Measurements from ENCODE around the gene CAMTA1. TPM values are rescaled to one million over a fixed set of nuclear protein-coding genes. Genes with fewer than 3 reads are reported as not detected.

Gene CAMTA1
- total RNA-seq, 1 experiment from 2014 or later: 85.2 TPM

- Histone ChIP-seq H3K36me3 (ENCODE audit: insufficient read depth, low read length, poor library complexity, severe bottlenecking) (no peaks in the 10 kb centered on the region), H3K27ac (ENCODE audit: low read depth, low read length, poor library complexity, severe bottlenecking) (no peak overlapping the region), H3K9me3 (ENCODE audit: low read depth, low read length, poor library complexity, severe bottlenecking) (no peaks in the 10 kb centered on the region), H3K4me1 (ENCODE audit: insufficient read depth, low read length, poor library complexity, severe bottlenecking) (no peaks in the 10 kb centered on the region), H3K4me3 (ENCODE audit: low read depth, low read length, poor library complexity, severe bottlenecking) (no peak overlapping the region), H3K27me3 (replicated peaks; ENCODE audit: insufficient read depth, low read depth, low read length, poor library complexity) (peaks cover 43% of the 10 kb centered on the region)
- ChIA-PET POLR2A (ENCODE audit: low non-redundant PET) (no interaction called here), CTCF (no interaction called here)
- TF ChIP-seq CTCF (conservative IDR thresholded peaks at IDR 0.05; ENCODE audit: low read depth, low read length) (no peak), EZH2 (IDR thresholded peaks at IDR 0.05; ENCODE audit: borderline replicate concordance, low read depth, low read length, poor library complexity, severe bottlenecking) (no peak)
- no peak for DNase-seq (ENCODE audit: low spot score)
- intact Hi-C loops (cut with micrococcal nuclease; ENCODE audit: unreplicated experiment): no loop called here
- BruUV-seq (replicated peaks): no TSS peak
Measured at GRCh38 chr1:7621334-7622219, 836.3 kb downstream of the CAMTA1 start.

GRCh38 chr1:7623842-7624241 is 838.6 kb downstream of the CAMTA1 start:
- TF ChIP-seq EZH2 (IDR thresholded peaks at IDR 0.05; ENCODE audit: borderline replicate concordance, low read depth, low read length, poor library complexity, severe bottlenecking) (no peak), CTCF (conservative IDR thresholded peaks at IDR 0.05; ENCODE audit: low read depth, low read length) (no peak)
- intact Hi-C loops (cut with micrococcal nuclease; ENCODE audit: unreplicated experiment): no loop called here
- no peak overlapping the region for H3K4me3 ChIP-seq (ENCODE audit: low read depth, low read length, poor library complexity, severe bottlenecking)
- no peaks in the 10 kb centered on the region for H3K36me3 ChIP-seq (ENCODE audit: insufficient read depth, low read length, poor library complexity, severe bottlenecking)
- DNase-seq (ENCODE audit: low spot score): no peak
- no TSS peak for BruUV-seq (replicated peaks)
- H3K9me3 ChIP-seq (ENCODE audit: low read depth, low read length, poor library complexity, severe bottlenecking): no peaks in the 10 kb centered on the region
- ChIA-PET CTCF (no interaction called here), POLR2A (ENCODE audit: low non-redundant PET) (no interaction called here)
- H3K27ac ChIP-seq (ENCODE audit: low read depth, low read length, poor library complexity, severe bottlenecking): no peak overlapping the region
- peaks cover 65% of the 10 kb centered on the region for H3K27me3 ChIP-seq (replicated peaks; ENCODE audit: insufficient read depth, low read depth, low read length, poor library complexity)
- no peaks in the 10 kb centered on the region for H3K4me1 ChIP-seq (ENCODE audit: insufficient read depth, low read length, poor library complexity, severe bottlenecking)

GRCh38 chr1:7624791-7625355 is 839.6 kb downstream of the CAMTA1 start:
- Histone ChIP-seq H3K9me3 (ENCODE audit: low read depth, low read length, poor library complexity, severe bottlenecking) (no peaks in the 10 kb centered on the region), H3K27ac (ENCODE audit: low read depth, low read length, poor library complexity, severe bottlenecking) (no peak overlapping the region), H3K27me3 (replicated peaks; ENCODE audit: insufficient read depth, low read depth, low read length, poor library complexity) (peaks cover 76% of the 10 kb centered on the region), H3K4me1 (ENCODE audit: insufficient read depth, low read length, poor library complexity, severe bottlenecking) (no peaks in the 10 kb centered on the region), H3K36me3 (ENCODE audit: insufficient read depth, low read length, poor library complexity, severe bottlenecking) (no peaks in the 10 kb centered on the region), H3K4me3 (ENCODE audit: low read depth, low read length, poor library complexity, severe bottlenecking) (no peak overlapping the region)
- DNase-seq (ENCODE audit: low spot score): no peak
- CTCF ChIA-PET: no interaction called here
- TF ChIP-seq EZH2 (IDR thresholded peaks at IDR 0.05; ENCODE audit: borderline replicate concordance, low read depth, low read length, poor library complexity, severe bottlenecking): no peak
- no peak for TF ChIP-seq CTCF (conservative IDR thresholded peaks at IDR 0.05; ENCODE audit: low read depth, low read length)
- intact Hi-C loops (cut with micrococcal nuclease; ENCODE audit: unreplicated experiment): no loop called here
- no TSS peak for BruUV-seq (replicated peaks)
- POLR2A ChIA-PET (ENCODE audit: low non-redundant PET): no interaction called here

Measured in A673 (cell line).